HCT116 (cell line): ENCODE data around the gene BCL11B. TPM values are rescaled to one million over a fixed set of nuclear protein-coding genes. Genes with fewer than 3 reads are reported as not detected.

Source experiments
- ATAC-seq: fragments of 200-7000 bp; cut with Tn5 transposase; 2 replicates; pipeline ENCODE4 v1.9.1; 2020; ENCODE audit warnings: mild to moderate bottlenecking, moderate library complexity
- BruUV-seq: library from RNA; stranded (reverse); fragments of 400-500 nt; replicated peaks from 2 replicates; lab custom pipeline; 2021; lab: Mats Ljungman, UMichigan
- CTCF ChIA-PET: fragments of 300-600 bp; sonication (Branson Sonifier 250); formaldehyde crosslinking; loops from one replicate; lab custom pipeline; 2021; ENCODE audit warnings: antibody characterized with exemption; lab: Charles Lee
- POLR2A ChIA-PET: fragments of 300-600, 350-600 bp; sonication (Branson Sonifier 250); formaldehyde crosslinking; loops from one replicate; lab custom pipeline; 2021; ENCODE audit warnings: antibody characterized with exemption; lab: Charles Lee
- RAD21 ChIA-PET, 2 experiments: fragments of 300-600 bp; sonication (Branson Sonifier 250); formaldehyde crosslinking; loops; one replicate each; lab custom pipeline; 2023; ENCODE audit warnings: low total read pairs in 2 of 2; ENCODE audit not compliant: uncharacterized antibody in 2 of 2, unreplicated experiment in 2 of 2, low non-redundant PET in 1 of 2; lab: Charles Lee
- DNase-seq: peaks from one replicate; pipeline ENCODE4 v3.0.0-alpha.2; 2010; ENCODE audit warnings: low read depth, low spot score
- H2AFZ ChIP-seq: fragments of 200-600 bp; shearing (Covaris generic), sonication (generic); 2 replicates; pipeline ENCODE4 v1.6.1; 2017; ENCODE audit warnings: low read depth, mixed run types, mixed read lengths, antibody characterized with exemption, low read length; ENCODE audit not compliant: poor library complexity, severe bottlenecking
- H3K27ac ChIP-seq: 2 replicates; pipeline ENCODE4 v1.5.1; 2012; ENCODE audit warnings: low read depth, low read length
- H3K27me3 ChIP-seq: fragments of 200-600 bp; sonication (generic); 2 replicates; pipeline ENCODE4 v1.6.1; 2016; ENCODE audit warnings: mixed run types, low read length, mixed read lengths; ENCODE audit not compliant: insufficient read depth
- H3K36me3 ChIP-seq, 2 experiments: fragments of 200-500 bp in 1 of 2; fragments of 200-600 bp in 1 of 2; sonication (Bioruptor generic) in 1 of 2; sonication (generic) in 1 of 2; 2 replicates each; pipeline versions ENCODE4 v1.5.1 to v1.6.1; 2014 to 2016; ENCODE audit warnings: low read length in 2 of 2, inconsistent platforms in 1 of 2, mixed read lengths in 1 of 2, mixed run types in 1 of 2; ENCODE audit not compliant: insufficient read depth in 2 of 2, control insufficient read depth in 1 of 2
- H3K4me1 ChIP-seq, 2 experiments: fragments of 200-600 bp in 1 of 2; sonication (generic) in 1 of 2; 2 replicates each; pipeline versions ENCODE4 v1.5.1 to v1.6.1; 2012 to 2017; ENCODE audit warnings: low read length in 2 of 2, inconsistent platforms in 1 of 2, mild to moderate bottlenecking in 1 of 2, mixed read lengths in 1 of 2, mixed run types in 1 of 2, moderate library complexity in 1 of 2; ENCODE audit not compliant: insufficient read depth in 2 of 2, control insufficient read depth in 1 of 2
- H3K4me2 ChIP-seq: fragments of 200-600 bp; sonication (generic); 2 replicates; pipeline ENCODE4 v1.6.1; 2017; ENCODE audit warnings: mixed run types, low read length, mixed read lengths
- H3K4me3 ChIP-seq, 2 experiments: fragments of 200-600 bp in 1 of 2; sonication (generic) in 1 of 2; replicated peaks in 1 of 2; 2 replicates each; pipeline ENCODE4 v1.5.1; 2011 to 2016; ENCODE audit warnings: low read length in 2 of 2, control low read depth in 1 of 2, low read depth in 1 of 2, mild to moderate bottlenecking in 1 of 2, mixed read lengths in 1 of 2, mixed run types in 1 of 2
- H3K79me2 ChIP-seq: fragments of 200-600 bp; sonication (generic); 2 replicates; pipeline ENCODE4 v1.6.1; 2017; ENCODE audit warnings: mild to moderate bottlenecking, mixed run types, low read length, moderate library complexity, mixed read lengths; ENCODE audit not compliant: insufficient read depth
- H3K9ac ChIP-seq: fragments of 200-600 bp; sonication (generic); 2 replicates; pipeline ENCODE4 v1.6.1; 2016; ENCODE audit warnings: low read length, mixed read lengths
- H3K9me2 ChIP-seq: fragments of 200-600 bp; sonication (generic), shearing (Covaris generic); 2 replicates; pipeline ENCODE4 v1.6.1; 2017; ENCODE audit warnings: mixed run types, mild to moderate bottlenecking, moderate library complexity; ENCODE audit not compliant: insufficient read depth
- H3K9me3 ChIP-seq, 2 experiments: fragments of 200-500 bp in 1 of 2; fragments of 200-600 bp in 1 of 2; sonication (Bioruptor generic) in 1 of 2; sonication (generic) in 1 of 2; 2 replicates each; pipeline ENCODE4 v1.6.1; 2014 to 2017; ENCODE audit warnings: low read length in 2 of 2, mixed read lengths in 2 of 2, inconsistent platforms in 1 of 2, low read depth in 1 of 2, mild to moderate bottlenecking in 1 of 2, mixed run types in 1 of 2, moderate library complexity in 1 of 2; ENCODE audit not compliant: control insufficient read depth in 1 of 2, insufficient read depth in 1 of 2
- H4K20me1 ChIP-seq: fragments of 200-600 bp; sonication (generic), shearing (Covaris generic); 2 replicates; pipeline ENCODE4 v1.6.1; 2017; ENCODE audit warnings: mixed run types, mild to moderate bottlenecking, moderate library complexity; ENCODE audit not compliant: insufficient read depth
- CBX3 ChIP-seq: IDR thresholded peaks from 2 replicates; pipeline ENCODE4 v1.6.1; 2012; ENCODE audit warnings: low read depth
- CEBPB ChIP-seq: IDR thresholded peaks from 2 replicates; pipeline ENCODE4 v1.6.1; 2012; ENCODE audit warnings: low read depth
- ELF1 ChIP-seq: IDR thresholded peaks from 2 replicates; pipeline ENCODE4 v1.6.1; 2012; ENCODE audit warnings: low read depth, borderline replicate concordance
- EZH2 ChIP-seq: fragments of 200-600 bp; sonication (generic); IDR thresholded peaks from 2 replicates; pipeline ENCODE4 v1.6.1; 2017; ENCODE audit warnings: antibody characterized with exemption, mixed run types
- EZH2phosphoT487 ChIP-seq: fragments of 200-600 bp; IDR thresholded peaks from 2 replicates; pipeline ENCODE4 v1.6.1; 2018; ENCODE audit warnings: antibody characterized with exemption, borderline replicate concordance
- POLR2AphosphoS5 ChIP-seq: IDR thresholded peaks from 2 replicates; pipeline ENCODE4 v1.6.1; 2011; ENCODE audit warnings: mild to moderate bottlenecking, low read depth, low read length, moderate library complexity
- RAD21 ChIP-seq: IDR thresholded peaks from 2 replicates; pipeline ENCODE4 v1.6.1; 2012; ENCODE audit warnings: low read depth, mild to moderate bottlenecking
- SIN3A ChIP-seq: IDR thresholded peaks from 2 replicates; pipeline ENCODE4 v1.6.1; 2012; ENCODE audit warnings: low read depth
- SP1 ChIP-seq: IDR thresholded peaks from 2 replicates; pipeline ENCODE4 v1.6.1; 2012; ENCODE audit warnings: low read depth
- ZNF274 ChIP-seq: fragments of 200-500 bp; sonication (Bioruptor generic); IDR thresholded peaks from 2 replicates; pipeline ENCODE4 v1.6.1; 2014; ENCODE audit warnings: mild to moderate bottlenecking, low read depth, low read length, inconsistent platforms
- intact Hi-C: fragments of 100-400 bp; cut with micrococcal nuclease; formaldehyde crosslinking; loops from 2 replicates; pipeline ENCODE4 v1.10.0; 2022
- total RNA-seq: library from RNA; stranded (reverse); gene quantifications from one replicate; pipeline ENCODE4 v1.2.1, GENCODE V29; 2021; ENCODE audit not compliant: unreplicated experiment
- TF ChIP-seq, protein P1 (sequence below), 3 experiments: fragments of 200-600 bp in 1 of 3; sonication (generic) in 1 of 3; IDR thresholded peaks in 2 of 3; conservative IDR thresholded peaks in 1 of 3; 2 replicates each; pipeline ENCODE4 v1.5.1; 2012 to 2017; ENCODE audit warnings: low read depth in 2 of 3, low read length in 2 of 3, antibody characterized with exemption in 1 of 3, borderline replicate concordance in 1 of 3, control low read depth in 1 of 3, mild to moderate bottlenecking in 1 of 3, mixed read lengths in 1 of 3, mixed run types in 1 of 3, moderate library complexity in 1 of 3; ENCODE audit not compliant: insufficient read depth in 1 of 3
- TF ChIP-seq, protein P2 (sequence below): IDR thresholded peaks from 2 replicates; pipeline ENCODE4 v1.6.1; 2012; ENCODE audit warnings: low read depth
- TF ChIP-seq, protein P3 (sequence below): IDR thresholded peaks from 2 replicates; pipeline ENCODE4 v1.6.1; 2011; ENCODE audit warnings: mild to moderate bottlenecking, low read length, moderate library complexity; ENCODE audit not compliant: insufficient replicate concordance; ENCODE audit errors: extremely low read depth
- TF ChIP-seq, protein P4 (sequence below): IDR thresholded peaks from 2 replicates; pipeline ENCODE4 v1.6.1; 2012

The BCL11B gene
- total RNA-seq, 1 experiment from 2014 or later: 1.1 TPM

DNA sequence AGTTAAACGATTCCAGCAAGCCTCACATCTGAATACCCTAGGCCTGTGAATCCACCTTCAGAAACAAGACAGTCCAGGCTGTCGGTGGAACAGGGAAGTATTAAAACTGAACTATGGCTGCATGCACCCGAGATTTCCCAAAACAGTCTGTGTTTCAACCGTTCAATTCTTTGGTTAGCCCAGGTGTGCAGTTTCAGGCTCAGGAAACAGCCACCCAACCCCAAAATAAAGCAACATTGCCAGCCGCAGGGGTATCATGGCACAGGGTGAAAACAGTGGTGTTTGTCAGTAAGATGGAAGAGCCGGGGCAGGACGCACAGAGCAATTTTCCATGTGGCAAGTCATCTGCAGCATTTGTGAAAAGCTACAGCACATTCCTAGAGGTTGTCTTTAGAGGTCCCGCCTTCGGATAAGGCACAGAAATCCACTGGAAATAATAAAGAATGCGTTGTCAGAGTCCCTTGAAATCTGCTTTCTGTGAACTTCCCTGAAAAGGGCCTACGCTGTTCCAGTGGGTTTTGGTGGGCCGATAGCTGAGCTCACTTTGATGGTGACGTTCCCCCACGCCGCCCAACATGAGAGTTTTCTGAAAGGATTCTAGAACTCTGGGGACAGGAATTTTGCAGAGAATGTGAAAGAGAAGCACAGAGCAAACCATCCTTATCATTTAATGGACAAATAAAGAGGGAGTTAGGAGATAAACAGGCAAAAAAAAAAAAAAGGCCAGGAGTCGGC is 84.9 kb downstream of the BCL11B start:
- ATAC-seq (no peak), DNase-seq (no peak)
- Histone ChIP-seq H3K4me1 (no peaks in the 10 kb centered on the region), H3K36me3 (no peaks in the 10 kb centered on the region), H3K9ac (no peak overlapping the region), H4K20me1 (no peaks in the 10 kb centered on the region), H3K4me3 (no peak overlapping the region), H3K9me2 (no peaks in the 10 kb centered on the region), H3K27ac (no peak overlapping the region), H3K27me3 (no peaks in the 10 kb centered on the region), H3K4me2 (no peak overlapping the region), H3K9me3 (no peaks in the 10 kb centered on the region), H3K79me2 (no peaks in the 10 kb centered on the region), H2AFZ (no peak overlapping the region)
- no TSS peak for BruUV-seq
- TF ChIP-seq, protein P1, sequence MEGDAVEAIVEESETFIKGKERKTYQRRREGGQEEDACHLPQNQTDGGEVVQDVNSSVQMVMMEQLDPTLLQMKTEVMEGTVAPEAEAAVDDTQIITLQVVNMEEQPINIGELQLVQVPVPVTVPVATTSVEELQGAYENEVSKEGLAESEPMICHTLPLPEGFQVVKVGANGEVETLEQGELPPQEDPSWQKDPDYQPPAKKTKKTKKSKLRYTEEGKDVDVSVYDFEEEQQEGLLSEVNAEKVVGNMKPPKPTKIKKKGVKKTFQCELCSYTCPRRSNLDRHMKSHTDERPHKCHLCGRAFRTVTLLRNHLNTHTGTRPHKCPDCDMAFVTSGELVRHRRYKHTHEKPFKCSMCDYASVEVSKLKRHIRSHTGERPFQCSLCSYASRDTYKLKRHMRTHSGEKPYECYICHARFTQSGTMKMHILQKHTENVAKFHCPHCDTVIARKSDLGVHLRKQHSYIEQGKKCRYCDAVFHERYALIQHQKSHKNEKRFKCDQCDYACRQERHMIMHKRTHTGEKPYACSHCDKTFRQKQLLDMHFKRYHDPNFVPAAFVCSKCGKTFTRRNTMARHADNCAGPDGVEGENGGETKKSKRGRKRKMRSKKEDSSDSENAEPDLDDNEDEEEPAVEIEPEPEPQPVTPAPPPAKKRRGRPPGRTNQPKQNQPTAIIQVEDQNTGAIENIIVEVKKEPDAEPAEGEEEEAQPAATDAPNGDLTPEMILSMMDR (IDR thresholded peaks at IDR 0.05 in 2 of 3, conservative IDR thresholded peaks at IDR 0.05 in 1 of 3; ENCODE audit: borderline replicate concordance in 1 of 3, insufficient read depth in 1 of 3, low read depth in 2 of 3, low read length in 2 of 3): no peak
- TF ChIP-seq CEBPB (no peak), CBX3 (no peak), SP1 (no peak), POLR2AphosphoS5 (no peak), EZH2 (no peak), ZNF274 (no peak), RAD21 (no peak), SIN3A (no peak), ELF1 (no peak), EZH2phosphoT487 (no peak)
- TF ChIP-seq, protein P2, sequence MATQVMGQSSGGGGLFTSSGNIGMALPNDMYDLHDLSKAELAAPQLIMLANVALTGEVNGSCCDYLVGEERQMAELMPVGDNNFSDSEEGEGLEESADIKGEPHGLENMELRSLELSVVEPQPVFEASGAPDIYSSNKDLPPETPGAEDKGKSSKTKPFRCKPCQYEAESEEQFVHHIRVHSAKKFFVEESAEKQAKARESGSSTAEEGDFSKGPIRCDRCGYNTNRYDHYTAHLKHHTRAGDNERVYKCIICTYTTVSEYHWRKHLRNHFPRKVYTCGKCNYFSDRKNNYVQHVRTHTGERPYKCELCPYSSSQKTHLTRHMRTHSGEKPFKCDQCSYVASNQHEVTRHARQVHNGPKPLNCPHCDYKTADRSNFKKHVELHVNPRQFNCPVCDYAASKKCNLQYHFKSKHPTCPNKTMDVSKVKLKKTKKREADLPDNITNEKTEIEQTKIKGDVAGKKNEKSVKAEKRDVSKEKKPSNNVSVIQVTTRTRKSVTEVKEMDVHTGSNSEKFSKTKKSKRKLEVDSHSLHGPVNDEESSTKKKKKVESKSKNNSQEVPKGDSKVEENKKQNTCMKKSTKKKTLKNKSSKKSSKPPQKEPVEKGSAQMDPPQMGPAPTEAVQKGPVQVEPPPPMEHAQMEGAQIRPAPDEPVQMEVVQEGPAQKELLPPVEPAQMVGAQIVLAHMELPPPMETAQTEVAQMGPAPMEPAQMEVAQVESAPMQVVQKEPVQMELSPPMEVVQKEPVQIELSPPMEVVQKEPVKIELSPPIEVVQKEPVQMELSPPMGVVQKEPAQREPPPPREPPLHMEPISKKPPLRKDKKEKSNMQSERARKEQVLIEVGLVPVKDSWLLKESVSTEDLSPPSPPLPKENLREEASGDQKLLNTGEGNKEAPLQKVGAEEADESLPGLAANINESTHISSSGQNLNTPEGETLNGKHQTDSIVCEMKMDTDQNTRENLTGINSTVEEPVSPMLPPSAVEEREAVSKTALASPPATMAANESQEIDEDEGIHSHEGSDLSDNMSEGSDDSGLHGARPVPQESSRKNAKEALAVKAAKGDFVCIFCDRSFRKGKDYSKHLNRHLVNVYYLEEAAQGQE: no peak
- TF ChIP-seq, protein P3, sequence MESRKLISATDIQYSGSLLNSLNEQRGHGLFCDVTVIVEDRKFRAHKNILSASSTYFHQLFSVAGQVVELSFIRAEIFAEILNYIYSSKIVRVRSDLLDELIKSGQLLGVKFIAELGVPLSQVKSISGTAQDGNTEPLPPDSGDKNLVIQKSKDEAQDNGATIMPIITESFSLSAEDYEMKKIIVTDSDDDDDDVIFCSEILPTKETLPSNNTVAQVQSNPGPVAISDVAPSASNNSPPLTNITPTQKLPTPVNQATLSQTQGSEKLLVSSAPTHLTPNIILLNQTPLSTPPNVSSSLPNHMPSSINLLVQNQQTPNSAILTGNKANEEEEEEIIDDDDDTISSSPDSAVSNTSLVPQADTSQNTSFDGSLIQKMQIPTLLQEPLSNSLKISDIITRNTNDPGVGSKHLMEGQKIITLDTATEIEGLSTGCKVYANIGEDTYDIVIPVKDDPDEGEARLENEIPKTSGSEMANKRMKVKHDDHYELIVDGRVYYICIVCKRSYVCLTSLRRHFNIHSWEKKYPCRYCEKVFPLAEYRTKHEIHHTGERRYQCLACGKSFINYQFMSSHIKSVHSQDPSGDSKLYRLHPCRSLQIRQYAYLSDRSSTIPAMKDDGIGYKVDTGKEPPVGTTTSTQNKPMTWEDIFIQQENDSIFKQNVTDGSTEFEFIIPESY: no peak
- TF ChIP-seq, protein P4, sequence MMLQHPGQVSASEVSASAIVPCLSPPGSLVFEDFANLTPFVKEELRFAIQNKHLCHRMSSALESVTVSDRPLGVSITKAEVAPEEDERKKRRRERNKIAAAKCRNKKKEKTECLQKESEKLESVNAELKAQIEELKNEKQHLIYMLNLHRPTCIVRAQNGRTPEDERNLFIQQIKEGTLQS: no peak
- ChIA-PET RAD21 (no interaction called here), POLR2A (no interaction called here), CTCF (no interaction called here)
- intact Hi-C loops: no loop called here
